ENCODE measurements around the gene MOB3B.

The MOB3B gene

GRCh38 chr9:27429436-27429835 is 100.2 kb downstream of the MOB3B start:
- no peak for DNase-seq (ENCODE audit: low read depth)
- no peak overlapping the region for H3K4me3 ChIP-seq (ENCODE audit: low read depth, low read length)

GRCh38 chr9:27428551-27428950 is 101.1 kb downstream of the MOB3B start:
- DNase-seq (ENCODE audit: low read depth), result no peak
- no peak for TF ChIP-seq CTCF (IDR thresholded peaks at IDR 0.05; ENCODE audit: low read depth, low read length, missing control alignments)
- no peak overlapping the region for H3K4me3 ChIP-seq (ENCODE audit: low read depth, low read length)

More at GRCh38 chr9:27429436-27429835, 100.2 kb downstream of the MOB3B start:
- TF ChIP-seq CTCF (IDR thresholded peaks at IDR 0.05; ENCODE audit: low read depth, low read length, missing control alignments), result no peak

GRCh38 chr9:27427272-27427643 is 102.4 kb downstream of the MOB3B start:
- DNase-seq (ENCODE audit: low read depth), result no peak
- no peak overlapping the region for H3K4me3 ChIP-seq (ENCODE audit: low read depth, low read length)
- TF ChIP-seq CTCF (IDR thresholded peaks at IDR 0.05; ENCODE audit: low read depth, low read length, missing control alignments), result no peak

- no peak for TF ChIP-seq CTCF (IDR thresholded peaks at IDR 0.05; ENCODE audit: low read depth, low read length, missing control alignments)
- no peak overlapping the region for H3K4me3 ChIP-seq (ENCODE audit: low read depth, low read length)
- no peak for DNase-seq (ENCODE audit: low read depth)
Measured at GRCh38 chr9:27426511-27427271, 102.9 kb downstream of the MOB3B start.

- no peak for TF ChIP-seq CTCF (IDR thresholded peaks at IDR 0.05; ENCODE audit: low read depth, low read length, missing control alignments)
- DNase-seq (ENCODE audit: low read depth), result no peak
- no peak overlapping the region for H3K4me3 ChIP-seq (ENCODE audit: low read depth, low read length)
Measured at GRCh38 chr9:27425827-27426510, 103.6 kb downstream of the MOB3B start.

GRCh38 chr9:27423915-27424710 is 105.5 kb downstream of the MOB3B start:
- no peak for TF ChIP-seq CTCF (IDR thresholded peaks at IDR 0.05; ENCODE audit: low read depth, low read length, missing control alignments)
- no peak overlapping the region for H3K4me3 ChIP-seq (ENCODE audit: low read depth, low read length)
- DNase-seq (ENCODE audit: low read depth), result no peak
